Uterus (tissue), 4 donors: Measurements from ENCODE around the gene MTHFSD. TPM values are rescaled to one million over a fixed set of nuclear protein-coding genes. Genes with fewer than 3 reads are reported as not detected.
A peak's percentile ranks its signal among the peaks of the same experiment; 100 is the strongest.

Source experiments
- DNase-seq, 2 donors: peaks; one replicate each; pipeline ENCODE4 v3.0.0-alpha.2; 2019 to 2020
- H3K27ac ChIP-seq, 2 donors: fragments of 200-600 bp; sonication (generic); 1 replicate in 1 of 2; 2 replicates in 1 of 2; pipeline ENCODE4 v1.5.1; 2016 to 2018
- H3K27me3 ChIP-seq, 2 donors: fragments of 200-600 bp; sonication (generic); one replicate each; pipeline ENCODE4 v1.5.1; 2018 to 2019; ENCODE audit warnings: control low read depth in 1 of 2
- H3K36me3 ChIP-seq, 2 donors: fragments of 200-600 bp; sonication (generic); one replicate each; pipeline ENCODE4 v1.5.1; 2019; ENCODE audit warnings: control low read depth in 1 of 2
- H3K4me1 ChIP-seq, 2 donors: fragments of 200-600 bp; sonication (generic); one replicate each; pipeline ENCODE4 v1.5.1; 2018 to 2019; ENCODE audit warnings: control low read depth in 1 of 2
- H3K4me3 ChIP-seq, 2 donors: fragments of 200-600 bp; sonication (generic); 1 replicate in 1 of 2; 2 replicates in 1 of 2; pipeline ENCODE4 v1.5.1; 2018 to 2019; ENCODE audit warnings: mild to moderate bottlenecking in 1 of 2
- H3K9me3 ChIP-seq, 2 donors: fragments of 200-600 bp; sonication (generic); one replicate each; pipeline ENCODE4 v1.5.1; 2019; ENCODE audit warnings: control low read depth in 1 of 2
- POLR2A ChIP-seq, 2 donors: fragments of 450-650 bp; IDR thresholded peaks; one replicate each; pipeline ENCODE4 v1.6.1; 2016; ENCODE audit warnings: antibody characterized with exemption in 2 of 2, mild to moderate bottlenecking in 1 of 2, moderate library complexity in 1 of 2
- intact Hi-C: fragments of 100-400 bp; cut with DNase I; formaldehyde crosslinking; loops from one replicate; pipeline ENCODE4 v1.15.1; 2023; ENCODE audit warnings: low total_unique reads
- total RNA-seq, 4 donors: library from RNA; depleted of rRNA in 3 of 4; stranded (reverse); fragments of >200 nt in 3 of 4; gene quantifications; one replicate each; pipeline versions ENCODE4 v1.1.0 to v1.2.4, GENCODE V29; 2014 to 2023
- TF ChIP-seq, protein P1 (sequence below), 4 experiments: fragments of 200-600 bp in 2 of 4; fragments of 450-650 bp in 2 of 4; sonication (generic) in 2 of 4; IDR thresholded peaks; one replicate each; pipeline ENCODE4 v1.5.1; 2016 to 2019; ENCODE audit warnings: antibody characterized with exemption in 4 of 4, mild to moderate bottlenecking in 2 of 4, moderate library complexity in 1 of 4
- donor health status: DM: yes; HTN: yes; CAD: no.

Gene MTHFSD
- total RNA-seq, 4 donors from 2014 or later = 2.9 to 26.0 (median 13.1) TPM

- H3K27ac ChIP-seq = peak overlapping the region; percentile 83 to 91
- no peaks in the 10 kb centered on the region for H3K27me3 ChIP-seq
- no peaks in the 10 kb centered on the region for H3K36me3 ChIP-seq
- no peaks in the 10 kb centered on the region for H3K4me1 ChIP-seq
- intact Hi-C loops = no loop called here
- DNase-seq = no peak
- peak overlapping the region; percentile 92 to 93 for H3K4me3 ChIP-seq
- no peaks in the 10 kb centered on the region for H3K9me3 ChIP-seq
- TF ChIP-seq, protein P1, sequence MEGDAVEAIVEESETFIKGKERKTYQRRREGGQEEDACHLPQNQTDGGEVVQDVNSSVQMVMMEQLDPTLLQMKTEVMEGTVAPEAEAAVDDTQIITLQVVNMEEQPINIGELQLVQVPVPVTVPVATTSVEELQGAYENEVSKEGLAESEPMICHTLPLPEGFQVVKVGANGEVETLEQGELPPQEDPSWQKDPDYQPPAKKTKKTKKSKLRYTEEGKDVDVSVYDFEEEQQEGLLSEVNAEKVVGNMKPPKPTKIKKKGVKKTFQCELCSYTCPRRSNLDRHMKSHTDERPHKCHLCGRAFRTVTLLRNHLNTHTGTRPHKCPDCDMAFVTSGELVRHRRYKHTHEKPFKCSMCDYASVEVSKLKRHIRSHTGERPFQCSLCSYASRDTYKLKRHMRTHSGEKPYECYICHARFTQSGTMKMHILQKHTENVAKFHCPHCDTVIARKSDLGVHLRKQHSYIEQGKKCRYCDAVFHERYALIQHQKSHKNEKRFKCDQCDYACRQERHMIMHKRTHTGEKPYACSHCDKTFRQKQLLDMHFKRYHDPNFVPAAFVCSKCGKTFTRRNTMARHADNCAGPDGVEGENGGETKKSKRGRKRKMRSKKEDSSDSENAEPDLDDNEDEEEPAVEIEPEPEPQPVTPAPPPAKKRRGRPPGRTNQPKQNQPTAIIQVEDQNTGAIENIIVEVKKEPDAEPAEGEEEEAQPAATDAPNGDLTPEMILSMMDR (IDR thresholded peaks at IDR 0.05) = no peak
- TF ChIP-seq POLR2A (IDR thresholded peaks at IDR 0.05) = no peak
Measured at GRCh38 chr16:86555704-86556075, 655 bp upstream of the MTHFSD start.

DNA sequence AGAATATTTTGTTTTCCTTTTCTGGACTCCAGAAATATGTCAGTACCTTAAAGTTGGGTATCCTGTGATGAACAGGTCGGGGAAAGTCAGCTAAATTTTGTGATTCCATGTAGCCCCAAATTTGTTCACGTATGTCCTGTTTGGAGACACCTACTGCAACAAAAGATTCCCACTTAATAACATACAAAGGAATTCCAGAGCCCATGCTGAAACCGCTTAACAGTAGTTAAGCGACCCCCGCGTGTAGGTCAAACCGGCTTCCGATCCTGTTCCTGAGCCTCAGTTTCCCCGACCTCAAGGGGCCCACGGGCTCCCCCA is 477 bp downstream of the MTHFSD start:
- TF ChIP-seq, protein P1 (IDR thresholded peaks at IDR 0.05) = no peak
- TF ChIP-seq POLR2A (IDR thresholded peaks at IDR 0.05) = no peak
- no peaks in the 10 kb centered on the region for H3K9me3 ChIP-seq
- no peaks in the 10 kb centered on the region for H3K27me3 ChIP-seq
- H3K4me3 ChIP-seq = peak overlapping the region; percentile 92 to 93
- H3K27ac ChIP-seq = peak overlapping the region; percentile 83 to 91
- H3K36me3 ChIP-seq = no peaks in the 10 kb centered on the region
- intact Hi-C loops = no loop called here
- no peaks in the 10 kb centered on the region for H3K4me1 ChIP-seq
- DNase-seq = no peak

DNA sequence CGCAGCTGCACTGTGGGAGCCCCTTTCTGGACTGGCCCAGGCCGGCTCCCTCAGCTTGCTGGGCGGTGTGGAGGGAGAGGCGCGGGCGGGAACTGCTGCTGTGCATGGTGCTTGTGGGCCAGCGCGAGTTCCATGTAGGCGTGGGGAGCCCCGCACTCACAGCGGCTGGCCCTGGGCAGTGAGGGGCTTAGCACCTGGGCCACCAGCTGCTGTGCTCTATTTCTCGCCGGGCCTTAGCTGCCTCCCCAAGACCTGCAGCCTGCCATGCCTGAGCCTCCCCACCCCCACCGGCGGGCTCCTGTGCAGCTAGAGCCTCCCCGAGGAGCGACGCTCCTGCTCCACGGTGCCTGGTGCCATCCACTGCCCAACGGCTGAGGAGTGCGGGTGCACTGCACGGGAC is 1.7 kb downstream of the MTHFSD start:
- no peaks in the 10 kb centered on the region for H3K4me1 ChIP-seq
- H3K36me3 ChIP-seq = no peaks in the 10 kb centered on the region
- no peak for DNase-seq
- no peak for TF ChIP-seq POLR2A (IDR thresholded peaks at IDR 0.05)
- TF ChIP-seq, protein P1 (IDR thresholded peaks at IDR 0.05) = no peak
- intact Hi-C loops = no loop called here
- no peak overlapping the region for H3K4me3 ChIP-seq
- no peaks in the 10 kb centered on the region for H3K27me3 ChIP-seq
- no peaks in the 10 kb centered on the region for H3K9me3 ChIP-seq
- H3K27ac ChIP-seq = no peak overlapping the region

- Histone ChIP-seq H3K9me3 (no peaks in the 10 kb centered on the region), H3K27me3 (no peaks in the 10 kb centered on the region), H3K27ac (no peak overlapping the region), H3K36me3 (no peaks in the 10 kb centered on the region), H3K4me1 (no peaks in the 10 kb centered on the region), H3K4me3 (no peak overlapping the region)
- no peak for TF ChIP-seq POLR2A (IDR thresholded peaks at IDR 0.05)
- TF ChIP-seq, protein P1 (IDR thresholded peaks at IDR 0.05) = no peak
- intact Hi-C loops = no loop called here
- DNase-seq = no peak
Measured at GRCh38 chr16:86550281-86550680, 4.8 kb downstream of the MTHFSD start.

DNA sequence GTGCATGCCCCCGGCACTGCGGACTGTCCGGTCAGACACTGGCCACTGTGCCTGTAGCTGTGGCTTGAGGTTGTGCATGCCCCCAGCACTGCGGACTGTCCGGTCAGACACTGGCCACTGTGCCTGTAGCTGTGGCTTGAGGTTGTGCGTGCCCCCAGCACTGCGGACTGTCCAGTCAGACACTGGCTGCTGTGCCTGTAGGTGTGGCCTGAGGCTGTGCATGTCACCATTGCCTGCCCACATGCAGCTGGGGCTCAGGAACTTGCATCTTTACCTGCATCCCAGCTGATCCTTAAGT is 5.2 kb downstream of the MTHFSD start:
- Histone ChIP-seq H3K9me3 (no peaks in the 10 kb centered on the region), H3K27me3 (no peaks in the 10 kb centered on the region), H3K4me1 (no peaks in the 10 kb centered on the region), H3K27ac (no peak overlapping the region), H3K4me3 (no peak overlapping the region), H3K36me3 (no peaks in the 10 kb centered on the region)
- DNase-seq = no peak
- TF ChIP-seq POLR2A (IDR thresholded peaks at IDR 0.05) = no peak
- TF ChIP-seq, protein P1 (IDR thresholded peaks at IDR 0.05) = no peak
- intact Hi-C loops = no loop called here
